Upper lobe of right lung (tissue), 1 donor: ENCODE measurements around the gene TNNI3. TPM values are rescaled to one million over a fixed set of nuclear protein-coding genes. Genes with fewer than 3 reads are reported as not detected.

Source experiments
- ATAC-seq: fragments of 200-7000 bp; cut with Tn5 transposase; one replicate; pipeline ENCODE4 v1.9.1; 2020; ENCODE audit warnings: mild to moderate bottlenecking, moderate library complexity
- DNase-seq: peaks from one replicate; pipeline ENCODE4 v3.0.0-alpha.2; 2020
- H3K27ac ChIP-seq: fragments of 200-600 bp; one replicate; pipeline ENCODE4 v1.8.0; 2022
- H3K27me3 ChIP-seq: fragments of 200-600 bp; one replicate; pipeline ENCODE4 v1.8.0; 2022; ENCODE audit warnings: mild to moderate bottlenecking
- H3K36me3 ChIP-seq: fragments of 200-600 bp; one replicate; pipeline ENCODE4 v1.8.0; 2022
- H3K4me1 ChIP-seq: fragments of 200-600 bp; one replicate; pipeline ENCODE4 v1.8.0; 2022
- H3K4me3 ChIP-seq: fragments of 200-600 bp; one replicate; pipeline ENCODE4 v1.8.0; 2022; ENCODE audit warnings: mild to moderate bottlenecking
- H3K9me3 ChIP-seq: fragments of 200-600 bp; one replicate; pipeline ENCODE4 v1.8.0; 2022
- CTCF ChIP-seq: fragments of 200-600 bp; IDR thresholded peaks from one replicate; pipeline ENCODE4 v1.8.0; 2022; ENCODE audit warnings: antibody characterized with exemption
- intact Hi-C: fragments of 100-400 bp; cut with DNase I; formaldehyde crosslinking; loops from one replicate; pipeline ENCODE4 v1.11.0; 2022
- total RNA-seq: library from RNA; stranded (reverse); fragmentation: NEBNext Ultra II Directional; extraction: Animal tissue kit (Norgen Biotek cat#: 25700); gene quantifications from one replicate; pipeline ENCODE4 v1.2.1, GENCODE V29; 2021
- donor health status: DM: no; HTN: yes; CAD: no; lungs with severe emphysema.

Gene TNNI3
- total RNA-seq, 1 donor from 2014 or later = not detected

GRCh38 chr19:55114566-55115145, 42.9 kb downstream of the TNNI3 start:
- H3K4me3 ChIP-seq = no peak overlapping the region
- ATAC-seq (no peak), DNase-seq (peak; percentile 59)
- intact Hi-C loops = no loop called here
- peaks cover 2% of the 10 kb centered on the region for H3K36me3 ChIP-seq
- H3K9me3 ChIP-seq = no peaks in the 10 kb centered on the region
- H3K4me1 ChIP-seq = peaks cover 30% of the 10 kb centered on the region
- peak overlapping the region; percentile 17 for H3K27ac ChIP-seq
- no peak for TF ChIP-seq CTCF
- no peaks in the 10 kb centered on the region for H3K27me3 ChIP-seq

DNA sequence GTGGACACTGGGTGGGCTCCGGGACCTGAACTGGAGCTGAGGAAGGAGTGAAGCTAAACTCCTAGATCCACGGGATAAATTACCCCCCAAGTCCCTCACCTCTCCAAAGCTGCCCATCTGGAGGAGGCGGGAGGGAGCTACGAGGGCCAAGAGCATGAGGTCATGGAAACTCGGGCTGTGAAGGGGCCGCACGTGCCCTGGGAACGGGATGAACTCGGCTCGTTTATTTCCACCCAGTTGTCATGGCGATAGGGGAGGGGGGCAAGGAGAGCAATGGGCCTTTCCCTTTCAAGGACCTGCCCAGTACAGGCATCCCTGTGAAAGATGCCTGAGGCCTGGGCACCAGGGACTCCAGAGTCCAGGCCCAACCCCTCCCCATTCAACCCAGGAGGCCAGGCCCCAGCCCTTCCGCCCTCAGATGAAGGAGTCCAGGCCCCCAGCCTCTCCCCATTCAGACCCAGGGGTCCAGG, 43.9 kb downstream of the TNNI3 start:
- no peak overlapping the region for H3K4me3 ChIP-seq
- intact Hi-C loops = no loop called here
- H3K36me3 ChIP-seq = peaks cover 10% of the 10 kb centered on the region
- TF ChIP-seq CTCF = no peak
- no peaks in the 10 kb centered on the region for H3K9me3 ChIP-seq
- peak overlapping the region; percentile 80 for H3K27ac ChIP-seq
- H3K27me3 ChIP-seq = no peaks in the 10 kb centered on the region
- peak; percentile 83 for DNase-seq
- peaks cover 26% of the 10 kb centered on the region for H3K4me1 ChIP-seq
- ATAC-seq = peak; percentile 25

GRCh38 chr19:55112777-55113569, 44.6 kb downstream of the TNNI3 start:
- peaks cover 10% of the 10 kb centered on the region for H3K36me3 ChIP-seq
- H3K27ac ChIP-seq = peak overlapping the region; percentile 80
- no peaks in the 10 kb centered on the region for H3K27me3 ChIP-seq
- ATAC-seq = no peak
- peaks cover 20% of the 10 kb centered on the region for H3K4me1 ChIP-seq
- H3K9me3 ChIP-seq = no peaks in the 10 kb centered on the region
- peak; percentile 60 for DNase-seq
- H3K4me3 ChIP-seq = no peak overlapping the region
- intact Hi-C loops = no loop called here
- TF ChIP-seq CTCF = no peak

DNA sequence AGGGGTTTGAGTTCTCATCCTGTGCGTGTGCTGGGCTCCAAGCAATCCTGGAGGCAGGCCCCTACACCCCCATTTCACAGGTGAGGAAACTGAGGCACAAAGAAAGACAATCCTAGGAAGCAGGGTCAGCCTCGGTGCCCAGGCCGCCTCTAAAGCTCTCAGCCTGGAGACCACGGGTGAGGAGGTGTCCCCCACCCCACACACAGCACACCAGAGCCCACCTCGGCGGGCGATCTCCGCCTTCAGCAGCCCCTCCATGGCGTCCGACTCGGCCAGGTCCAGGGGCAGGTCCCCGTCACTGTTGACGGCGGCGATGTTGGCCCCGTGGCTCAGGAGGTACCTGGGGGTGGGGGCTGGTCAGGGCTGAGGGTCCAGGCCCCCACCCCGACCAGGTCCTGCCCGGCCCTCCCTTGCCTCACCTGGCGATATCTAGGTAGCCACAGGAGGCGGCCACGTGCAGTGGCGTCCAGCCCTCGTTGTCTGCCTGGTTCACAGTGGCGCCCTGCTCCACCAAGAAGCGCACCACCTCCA, 45.2 kb downstream of the TNNI3 start:
- no peak overlapping the region for H3K4me3 ChIP-seq
- no peaks in the 10 kb centered on the region for H3K9me3 ChIP-seq
- H3K36me3 ChIP-seq = peaks cover 10% of the 10 kb centered on the region
- peaks cover 20% of the 10 kb centered on the region for H3K4me1 ChIP-seq
- H3K27ac ChIP-seq = no peak overlapping the region
- no peaks in the 10 kb centered on the region for H3K27me3 ChIP-seq
- TF ChIP-seq CTCF = no peak
- no peak for ATAC-seq
- intact Hi-C loops = no loop called here
- no peak for DNase-seq

DNA sequence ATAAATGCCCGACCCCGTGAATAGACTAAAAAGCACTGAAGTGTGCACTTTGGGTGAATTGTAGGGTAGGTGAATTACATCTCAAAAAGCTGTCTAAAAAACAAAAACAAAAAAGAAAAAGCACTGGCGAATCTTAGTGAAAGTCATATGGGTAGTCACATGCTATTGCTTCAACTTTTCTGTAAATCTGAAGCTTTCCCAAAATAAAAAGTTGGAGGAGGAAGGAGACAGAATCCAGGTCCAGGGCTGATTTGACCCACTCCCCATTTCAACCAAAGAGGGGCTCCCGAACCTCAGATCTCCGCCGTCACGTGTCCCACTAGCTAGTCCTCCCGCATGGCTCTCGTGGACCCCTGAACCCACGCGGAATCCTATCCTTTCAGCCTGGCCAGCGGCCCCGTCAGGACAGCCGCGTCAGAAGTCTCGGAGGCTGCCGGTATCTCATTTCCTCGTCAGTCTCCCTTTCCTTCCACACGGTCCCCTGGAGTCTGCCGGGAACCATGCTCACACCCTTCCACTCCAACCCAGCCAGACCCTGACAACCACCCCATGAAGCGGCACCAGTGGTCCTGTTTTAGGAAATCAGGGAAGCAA, 46.2 kb downstream of the TNNI3 start:
- H3K27me3 ChIP-seq = no peaks in the 10 kb centered on the region
- ATAC-seq = no peak
- H3K9me3 ChIP-seq = no peaks in the 10 kb centered on the region
- no peak overlapping the region for H3K27ac ChIP-seq
- no peak for TF ChIP-seq CTCF
- H3K36me3 ChIP-seq = peaks cover 10% of the 10 kb centered on the region
- no peak for DNase-seq
- no peak overlapping the region for H3K4me3 ChIP-seq
- peaks cover 18% of the 10 kb centered on the region for H3K4me1 ChIP-seq
- intact Hi-C loops = no loop called here
